Liver (tissue), 3 donors: ENCODE data around the gene ZBTB45.

Source experiments
- FOXA1 ChIP-seq: IDR thresholded peaks from 2 replicates; pipeline ENCODE4 v1.6.1; 2016; ENCODE audit warnings: antibody characterized with exemption
- GABPA ChIP-seq, 2 donors: IDR thresholded peaks in 1 of 2; conservative IDR thresholded peaks in 1 of 2; 2 replicates each; pipeline ENCODE4 v1.6.1; 2016; ENCODE audit warnings: antibody characterized with exemption in 2 of 2, mild to moderate bottlenecking in 1 of 2, moderate library complexity in 1 of 2
- HNF4G ChIP-seq: IDR thresholded peaks from 2 replicates; pipeline ENCODE4 v1.6.1; 2016; ENCODE audit warnings: antibody characterized with exemption
- SP1 ChIP-seq: IDR thresholded peaks from 2 replicates; pipeline ENCODE4 v1.6.1; 2018; ENCODE audit warnings: antibody characterized with exemption, mild to moderate bottlenecking
- YY1 ChIP-seq: IDR thresholded peaks from 2 replicates; pipeline ENCODE4 v1.6.1; 2016; ENCODE audit warnings: antibody characterized with exemption, mild to moderate bottlenecking
- TF ChIP-seq, protein P1 (sequence below): fragments of 150-350 bp; IDR thresholded peaks from 2 replicates; pipeline ENCODE4 v1.5.1; 2017; ENCODE audit warnings: improper control_type of control experiment, low read depth, low read length; ENCODE audit not compliant: missing input control
- donor health status: healthy.
- donor health status: healthy.

DNA sequence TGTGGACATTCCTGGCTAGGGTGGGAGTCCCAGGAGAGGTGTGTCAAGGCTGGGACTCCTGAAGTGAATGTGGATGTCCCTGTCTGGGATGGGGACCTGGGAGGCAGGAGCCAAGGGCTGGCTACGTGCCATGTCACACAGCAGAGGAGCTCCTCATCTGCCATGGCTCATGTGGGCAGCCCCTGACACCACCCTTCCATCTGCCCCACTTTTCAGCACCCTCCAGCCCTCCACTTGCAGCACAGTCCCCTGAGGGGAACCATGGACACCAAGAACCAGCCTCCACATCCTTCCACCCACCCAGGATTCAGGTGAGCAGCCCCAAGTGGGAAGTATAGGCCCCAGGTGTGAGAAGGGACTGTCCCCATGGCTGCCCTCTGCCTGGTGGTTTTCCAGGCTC lies 41.7 kb downstream of the ZBTB45 start:
- no peak for TF ChIP-seq GABPA (IDR thresholded peaks at IDR 0.05 in 1 of 2, conservative IDR thresholded peaks at IDR 0.05 in 1 of 2)
- TF ChIP-seq SP1 = no peak
- TF ChIP-seq, protein P1, sequence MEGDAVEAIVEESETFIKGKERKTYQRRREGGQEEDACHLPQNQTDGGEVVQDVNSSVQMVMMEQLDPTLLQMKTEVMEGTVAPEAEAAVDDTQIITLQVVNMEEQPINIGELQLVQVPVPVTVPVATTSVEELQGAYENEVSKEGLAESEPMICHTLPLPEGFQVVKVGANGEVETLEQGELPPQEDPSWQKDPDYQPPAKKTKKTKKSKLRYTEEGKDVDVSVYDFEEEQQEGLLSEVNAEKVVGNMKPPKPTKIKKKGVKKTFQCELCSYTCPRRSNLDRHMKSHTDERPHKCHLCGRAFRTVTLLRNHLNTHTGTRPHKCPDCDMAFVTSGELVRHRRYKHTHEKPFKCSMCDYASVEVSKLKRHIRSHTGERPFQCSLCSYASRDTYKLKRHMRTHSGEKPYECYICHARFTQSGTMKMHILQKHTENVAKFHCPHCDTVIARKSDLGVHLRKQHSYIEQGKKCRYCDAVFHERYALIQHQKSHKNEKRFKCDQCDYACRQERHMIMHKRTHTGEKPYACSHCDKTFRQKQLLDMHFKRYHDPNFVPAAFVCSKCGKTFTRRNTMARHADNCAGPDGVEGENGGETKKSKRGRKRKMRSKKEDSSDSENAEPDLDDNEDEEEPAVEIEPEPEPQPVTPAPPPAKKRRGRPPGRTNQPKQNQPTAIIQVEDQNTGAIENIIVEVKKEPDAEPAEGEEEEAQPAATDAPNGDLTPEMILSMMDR = no peak
- TF ChIP-seq FOXA1 = no peak
- no peak for TF ChIP-seq YY1
- TF ChIP-seq HNF4G = no peak
